GM12873 (cell line): ENCODE results near the gene TRAM2.

ENCODE experiments used
- CTCF ChIP-seq: IDR thresholded peaks from 2 replicates; pipeline ENCODE4 v1.5.1; 2012; ENCODE audit warnings: low read depth, mild to moderate bottlenecking, moderate library complexity, low read length, control low read depth; ENCODE audit not compliant: insufficient read depth; ENCODE audit errors: missing control alignments

TRAM2 gene, protein sequence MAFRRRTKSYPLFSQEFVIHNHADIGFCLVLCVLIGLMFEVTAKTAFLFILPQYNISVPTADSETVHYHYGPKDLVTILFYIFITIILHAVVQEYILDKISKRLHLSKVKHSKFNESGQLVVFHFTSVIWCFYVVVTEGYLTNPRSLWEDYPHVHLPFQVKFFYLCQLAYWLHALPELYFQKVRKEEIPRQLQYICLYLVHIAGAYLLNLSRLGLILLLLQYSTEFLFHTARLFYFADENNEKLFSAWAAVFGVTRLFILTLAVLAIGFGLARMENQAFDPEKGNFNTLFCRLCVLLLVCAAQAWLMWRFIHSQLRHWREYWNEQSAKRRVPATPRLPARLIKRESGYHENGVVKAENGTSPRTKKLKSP

GRCh38 chr6:52577022-52577777 lies at the start of gene TRAM2:
TRAM2 (minus strand) TSS chr6:52577060; CDS start chr6:52576915, 145 bp downstream.
- TF ChIP-seq CTCF, result no peak

DNA sequence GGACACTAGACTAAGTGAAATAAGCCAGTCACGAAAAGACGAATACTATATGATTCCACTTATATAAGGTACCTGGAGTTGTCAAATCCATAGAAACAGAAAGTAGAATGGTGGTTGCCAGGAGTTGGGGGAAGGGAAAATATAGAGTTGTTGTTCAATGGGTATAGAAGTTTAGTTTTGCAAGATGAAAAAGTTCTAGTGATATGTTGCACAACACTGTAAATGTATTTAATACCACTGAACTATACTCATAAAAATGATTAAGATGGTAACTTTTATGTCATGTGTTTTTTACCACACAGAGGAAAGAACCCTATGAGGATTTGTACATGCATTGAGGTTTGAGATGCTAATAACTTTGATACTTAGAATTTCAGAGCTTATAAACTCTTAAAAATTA lies 46.0 kb upstream of the TRAM2 start:
- no peak for TF ChIP-seq CTCF

GRCh38 chr6:52621631-52622030 lies 44.8 kb upstream of the TRAM2 start:
- no peak for TF ChIP-seq CTCF

GRCh38 chr6:52620906-52621190 lies 44.0 kb upstream of the TRAM2 start:
- no peak for TF ChIP-seq CTCF

- TF ChIP-seq CTCF, result no peak
Measured at GRCh38 chr6:52620055-52620905, 43.4 kb upstream of the TRAM2 start.

GRCh38 chr6:52617087-52617486 lies 40.2 kb upstream of the TRAM2 start:
- TF ChIP-seq CTCF, result no peak
